Trophoblast cell (in vitro differentiated cells and primary cell): ENCODE data around the gene MRPL24.

Experiments
- DNase-seq, 2 donors: peaks; one replicate each; pipeline ENCODE4 v3.0.0-alpha.2; 2016
- H2AFZ ChIP-seq: 2 replicates; pipeline ENCODE4 v1.6.1; 2013; ENCODE audit warnings: low read length, moderate library complexity, mild to moderate bottlenecking; ENCODE audit not compliant: insufficient read depth, poor library complexity
- H2AK5ac ChIP-seq: 2 replicates; pipeline ENCODE4 v1.6.1; 2013; ENCODE audit warnings: mild to moderate bottlenecking, low read length
- H2BK120ac ChIP-seq: 2 replicates; pipeline ENCODE4 v1.6.1; 2013; ENCODE audit warnings: low read length, mild to moderate bottlenecking, moderate library complexity; ENCODE audit not compliant: insufficient read depth, poor library complexity
- H2BK12ac ChIP-seq: 2 replicates; pipeline ENCODE4 v1.6.1; 2013; ENCODE audit warnings: mild to moderate bottlenecking, low read length, moderate library complexity
- H2BK5ac ChIP-seq: 2 replicates; pipeline ENCODE4 v1.6.1; 2013; ENCODE audit warnings: low read length, low read depth, moderate library complexity, mild to moderate bottlenecking; ENCODE audit not compliant: poor library complexity
- H3K14ac ChIP-seq: 2 replicates; pipeline ENCODE4 v1.6.1; 2013; ENCODE audit warnings: mild to moderate bottlenecking, low read length
- H3K18ac ChIP-seq: 2 replicates; pipeline ENCODE4 v1.6.1; 2013; ENCODE audit warnings: mild to moderate bottlenecking, low read length
- H3K23ac ChIP-seq: 2 replicates; pipeline ENCODE4 v1.6.1; 2013; ENCODE audit warnings: low read length
- H3K27ac ChIP-seq: 2 replicates; pipeline ENCODE4 v1.5.1; 2013; ENCODE audit warnings: low read depth, mild to moderate bottlenecking, inconsistent platforms, low read length, moderate library complexity
- H3K27me3 ChIP-seq: 2 replicates; pipeline ENCODE4 v1.6.1; 2013; ENCODE audit warnings: inconsistent platforms, mild to moderate bottlenecking, low read length, moderate library complexity; ENCODE audit not compliant: insufficient read depth
- H3K36me3 ChIP-seq, 2 experiments: 1 replicate in 1 of 2; 2 replicates in 1 of 2; pipeline ENCODE4 v1.6.1; 2013; ENCODE audit warnings: low read length in 2 of 2, mild to moderate bottlenecking in 2 of 2, moderate library complexity in 1 of 2; ENCODE audit not compliant: insufficient read depth in 2 of 2, control insufficient read depth in 1 of 2
- H3K4ac ChIP-seq: 2 replicates; pipeline ENCODE4 v1.6.1; 2013; ENCODE audit warnings: low read depth, mild to moderate bottlenecking, low read length, moderate library complexity
- H3K4me1 ChIP-seq, 2 experiments: 1 replicate in 1 of 2; 2 replicates in 1 of 2; pipeline ENCODE4 v1.6.1; 2013; ENCODE audit warnings: low read length in 2 of 2, mild to moderate bottlenecking in 2 of 2, moderate library complexity in 1 of 2; ENCODE audit not compliant: insufficient read depth in 2 of 2, control insufficient read depth in 1 of 2
- H3K4me2 ChIP-seq: 2 replicates; pipeline ENCODE4 v1.6.1; 2013; ENCODE audit warnings: inconsistent platforms, mild to moderate bottlenecking, low read length, moderate library complexity
- H3K4me3 ChIP-seq: 2 replicates; pipeline ENCODE4 v1.5.1; 2013; ENCODE audit warnings: mild to moderate bottlenecking, low read depth, low read length, inconsistent platforms
- H3K79me1 ChIP-seq: one replicate; pipeline ENCODE4 v1.6.1; 2013; ENCODE audit warnings: low read length
- H3K79me2 ChIP-seq: 2 replicates; pipeline ENCODE4 v1.6.1; 2013; ENCODE audit warnings: low read length, mild to moderate bottlenecking; ENCODE audit not compliant: control insufficient read depth, insufficient read depth, poor library complexity
- H3K9ac ChIP-seq: 2 replicates; pipeline ENCODE4 v1.6.1; 2013; ENCODE audit warnings: mild to moderate bottlenecking, low read length
- H3K9me3 ChIP-seq: 2 replicates; pipeline ENCODE4 v1.6.1; 2013; ENCODE audit warnings: low read depth, mild to moderate bottlenecking, control low read depth, inconsistent platforms, low read length; ENCODE audit not compliant: insufficient read depth
- H4K12ac ChIP-seq: 2 replicates; pipeline ENCODE4 v1.6.1; 2013; ENCODE audit warnings: low read depth, mild to moderate bottlenecking, low read length, moderate library complexity
- H4K8ac ChIP-seq: 2 replicates; pipeline ENCODE4 v1.6.1; 2013; ENCODE audit warnings: low read depth, mild to moderate bottlenecking, low read length, moderate library complexity
- H4K91ac ChIP-seq: one replicate; pipeline ENCODE4 v1.6.1; 2013; ENCODE audit warnings: low read depth, mild to moderate bottlenecking, low read length, moderate library complexity
- WGBS: extraction: QIAGEN DNeasy Blood & Tissue Kit; methylation state at CpG from one replicate; pipeline ENCODE4 v1.1.7; 2013; ENCODE audit warnings: missing lambda C conversion rate; ENCODE audit not compliant: insufficient read length, insufficient coverage; ENCODE audit errors: extremely low coverage; 5-methylcytosine and 5-hydroxymethylcytosine counted together

The MRPL24 gene

GRCh38 chr1:156711011-156711817, 29.7 kb downstream of the MRPL24 start:
- Histone ChIP-seq H3K9ac (no peak overlapping the region), H2AFZ (no peak overlapping the region), H3K18ac (no peak overlapping the region), H3K4me3 (no peak overlapping the region), H3K14ac (no peak overlapping the region), H3K4ac (no peak overlapping the region), H3K79me2 (no peaks in the 10 kb centered on the region), H2BK120ac (peak overlapping the region; percentile 21), H2BK5ac (peak overlapping the region; percentile 31), H3K23ac (no peak overlapping the region), H3K27me3 (no peaks in the 10 kb centered on the region), H2AK5ac (no peak overlapping the region), H4K12ac (no peak overlapping the region), H3K79me1 (peaks cover 16% of the 10 kb centered on the region), H3K27ac (peak overlapping the region; percentile 29), H3K4me2 (peak overlapping the region; percentile 18), H3K9me3 (no peaks in the 10 kb centered on the region), H3K4me1 (peaks cover 55 to 62% of the 10 kb centered on the region in 2 experiments), H4K91ac (peak overlapping the region; percentile 8), H4K8ac (no peak overlapping the region), H3K36me3 (no peaks in the 10 kb centered on the region), H2BK12ac (no peak overlapping the region)
- DNase-seq: no peak
- WGBS: no CpG with 5 or more reads among the region's 9 CpGs

- H3K23ac ChIP-seq: no peak overlapping the region
- no peak overlapping the region for H2AK5ac ChIP-seq
- DNase-seq: no peak
Observed at GRCh38 chr1:156709757-156710489, 31.0 kb downstream of the MRPL24 start.

GRCh38 chr1:156709031-156709430, 31.9 kb downstream of the MRPL24 start:
- no peak overlapping the region for H3K23ac ChIP-seq
- no peaks in the 10 kb centered on the region for H3K36me3 ChIP-seq
- DNase-seq: peak in 1 of 2 donors; percentile 55
- no peaks in the 10 kb centered on the region for H3K79me2 ChIP-seq
- H4K8ac ChIP-seq: no peak overlapping the region
- WGBS: no CpG with 5 or more reads among the region's 4 CpGs
- no peak overlapping the region for H3K4me2 ChIP-seq
- no peak overlapping the region for H3K4ac ChIP-seq
- no peak overlapping the region for H2AFZ ChIP-seq
- no peak overlapping the region for H3K4me3 ChIP-seq
- H2BK5ac ChIP-seq: peak overlapping the region; percentile 21
- H3K27me3 ChIP-seq: peaks cover 3% of the 10 kb centered on the region
- no peak overlapping the region for H4K12ac ChIP-seq
- peak overlapping the region; percentile 15 for H2AK5ac ChIP-seq
- no peak overlapping the region for H2BK120ac ChIP-seq
- peak overlapping the region; percentile 29 for H2BK12ac ChIP-seq
- no peaks in the 10 kb centered on the region for H3K9me3 ChIP-seq
- peaks cover 68 to 82% of the 10 kb centered on the region in 2 experiments for H3K4me1 ChIP-seq
- H3K79me1 ChIP-seq: peaks cover 29% of the 10 kb centered on the region
- no peak overlapping the region for H3K14ac ChIP-seq
- H3K27ac ChIP-seq: no peak overlapping the region
- H4K91ac ChIP-seq: no peak overlapping the region
- H3K18ac ChIP-seq: no peak overlapping the region
- no peak overlapping the region for H3K9ac ChIP-seq

More at GRCh38 chr1:156709757-156710489, 31.0 kb downstream of the MRPL24 start:
- H3K4ac ChIP-seq: no peak overlapping the region
- H3K27me3 ChIP-seq: no peaks in the 10 kb centered on the region
- peaks cover 65 to 74% of the 10 kb centered on the region in 2 experiments for H3K4me1 ChIP-seq
- peak overlapping the region; percentile 0 for H2BK120ac ChIP-seq
- peak overlapping the region; percentile 20 for H4K91ac ChIP-seq
- peak overlapping the region; percentile 4 for H3K18ac ChIP-seq
- peaks cover 26% of the 10 kb centered on the region for H3K79me1 ChIP-seq
- H4K12ac ChIP-seq: no peak overlapping the region
- H2BK5ac ChIP-seq: no peak overlapping the region
- no peaks in the 10 kb centered on the region for H3K9me3 ChIP-seq
- H3K27ac ChIP-seq: no peak overlapping the region
- no peak overlapping the region for H3K4me3 ChIP-seq
- H2AFZ ChIP-seq: no peak overlapping the region
- H4K8ac ChIP-seq: no peak overlapping the region
- H3K4me2 ChIP-seq: no peak overlapping the region
- no CpG with 5 or more reads among the region's 11 CpGs for WGBS
- H3K9ac ChIP-seq: no peak overlapping the region
- H3K14ac ChIP-seq: peak overlapping the region; percentile 25
- peak overlapping the region; percentile 25 for H2BK12ac ChIP-seq
- H3K79me2 ChIP-seq: no peaks in the 10 kb centered on the region
- no peaks in the 10 kb centered on the region for H3K36me3 ChIP-seq

GRCh38 chr1:156708218-156708661, 32.6 kb downstream of the MRPL24 start:
- H2AK5ac ChIP-seq: no peak overlapping the region
- H3K9me3 ChIP-seq: no peaks in the 10 kb centered on the region
- no peak overlapping the region for H2BK5ac ChIP-seq
- H3K27ac ChIP-seq: no peak overlapping the region
- no peak overlapping the region for H3K23ac ChIP-seq
- H2BK12ac ChIP-seq: no peak overlapping the region
- no peak overlapping the region for H4K12ac ChIP-seq
- no CpG with 5 or more reads among the region's 4 CpGs for WGBS
- H3K79me2 ChIP-seq: no peaks in the 10 kb centered on the region
- H3K4me1 ChIP-seq: peaks cover 75 to 90% of the 10 kb centered on the region in 2 experiments
- peaks cover 3% of the 10 kb centered on the region for H3K27me3 ChIP-seq
- no peaks in the 10 kb centered on the region for H3K36me3 ChIP-seq
- DNase-seq: no peak
- no peak overlapping the region for H2BK120ac ChIP-seq
- no peak overlapping the region for H3K18ac ChIP-seq
- no peak overlapping the region for H3K9ac ChIP-seq
- H2AFZ ChIP-seq: no peak overlapping the region
- no peak overlapping the region for H3K4me3 ChIP-seq
- no peak overlapping the region for H3K14ac ChIP-seq
- H3K79me1 ChIP-seq: peaks cover 29% of the 10 kb centered on the region
- H3K4me2 ChIP-seq: peak overlapping the region; percentile 1
- no peak overlapping the region for H4K91ac ChIP-seq
- H4K8ac ChIP-seq: no peak overlapping the region
- H3K4ac ChIP-seq: no peak overlapping the region
